Hippocampal formation (tissue), 2 donors: ENCODE results near the gene PRKG1.
A peak's percentile ranks its signal among the peaks of the same experiment; 100 is the strongest.
"Not testable (repeated sequence)": the region's sequence is repeated elsewhere in the genome, so short reads cannot be mapped to it uniquely, and the experiment has no call there.

ENCODE experiments used
- DNase-seq, 2 donors: peaks; one replicate each; lab custom pipeline; 2025; lab: John Stamatoyannopoulos, UW

Gene PRKG1

DNA sequence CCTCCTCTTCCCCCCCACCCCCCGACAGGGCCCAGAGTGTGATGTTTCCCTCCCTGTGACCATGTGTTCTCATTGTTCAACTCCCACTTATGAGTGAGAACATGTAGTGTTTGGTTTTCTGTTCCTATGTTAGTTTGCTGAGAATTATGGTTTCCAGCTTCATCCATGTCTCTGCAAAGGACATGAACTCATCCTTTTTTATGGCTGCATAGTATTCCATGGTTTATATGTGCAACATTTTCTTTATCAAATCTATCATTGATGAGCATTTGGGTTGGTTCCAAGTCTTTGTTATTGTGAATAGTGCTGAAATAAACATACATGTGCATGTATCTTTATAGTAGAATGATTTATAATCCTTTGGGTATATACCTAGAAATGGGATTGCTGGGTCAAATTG lies 684.6 kb downstream of the PRKG1 start:
- not testable (repeated sequence) for DNase-seq

DNA sequence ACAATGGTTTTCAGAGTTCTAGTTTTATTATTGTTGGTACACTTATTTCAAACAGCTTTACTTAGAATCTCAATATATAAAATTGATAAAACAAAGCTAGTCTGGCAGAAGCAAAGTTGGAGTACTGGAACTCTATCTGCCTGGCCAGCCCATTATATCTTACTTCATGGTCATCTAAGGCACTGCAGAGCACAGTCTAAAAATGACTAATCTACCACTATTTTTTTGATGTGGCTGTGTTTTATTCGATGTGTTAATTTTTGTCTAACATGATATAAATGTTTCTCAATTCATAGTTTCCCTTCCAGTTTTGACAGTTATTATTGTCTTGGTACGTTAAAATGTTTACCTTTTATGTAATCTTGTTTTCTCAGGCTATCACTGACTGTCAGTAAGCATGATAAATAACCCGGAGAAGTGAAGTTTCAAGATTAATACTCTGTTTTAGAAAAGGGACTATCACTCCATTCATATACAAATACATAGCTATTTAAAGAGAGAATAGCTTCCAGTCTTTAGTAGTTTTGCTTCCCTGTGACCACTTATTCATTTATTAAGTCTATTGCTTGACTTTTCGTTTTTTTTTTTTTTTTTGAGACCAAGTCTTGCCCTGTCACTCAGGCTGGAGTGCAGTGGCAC lies 685.7 kb downstream of the PRKG1 start:
- DNase-seq, result no peak

DNA sequence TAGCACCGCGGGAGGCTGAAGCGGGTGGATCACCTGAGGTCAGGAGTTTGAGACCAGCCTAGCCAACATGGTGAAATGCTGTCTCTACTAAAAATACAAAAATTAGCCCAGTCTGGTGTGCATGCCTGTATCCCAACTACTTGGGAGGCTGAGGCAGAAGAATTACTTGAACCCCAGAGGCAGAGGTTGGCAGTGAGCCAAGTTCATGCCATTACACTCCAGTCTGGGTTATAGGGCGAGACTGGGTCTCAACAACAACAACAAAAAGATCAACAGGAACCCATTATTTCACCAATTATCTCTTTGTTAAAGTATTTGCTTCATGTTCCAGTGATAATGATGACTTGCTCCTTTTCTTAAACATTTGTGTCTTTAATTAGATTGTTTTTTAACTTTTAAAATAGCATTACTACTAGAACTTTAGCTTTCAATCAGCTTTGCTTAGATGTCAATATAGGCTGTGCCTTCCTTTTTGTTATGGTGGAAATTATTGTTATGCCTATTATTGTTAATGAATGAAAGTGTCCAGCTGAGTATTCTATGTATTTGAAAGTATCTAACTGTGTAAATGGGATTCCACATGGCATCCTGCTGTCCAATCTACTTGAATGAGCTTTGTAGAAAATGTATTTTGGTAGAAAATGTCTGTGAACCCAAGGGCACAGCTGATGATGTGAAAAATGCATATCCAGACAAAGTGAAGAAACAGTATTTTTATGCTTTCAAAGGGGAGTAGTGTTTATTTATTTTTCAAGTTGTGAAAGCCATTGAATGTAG lies 686.8 kb downstream of the PRKG1 start:
- DNase-seq, result no peak

DNA sequence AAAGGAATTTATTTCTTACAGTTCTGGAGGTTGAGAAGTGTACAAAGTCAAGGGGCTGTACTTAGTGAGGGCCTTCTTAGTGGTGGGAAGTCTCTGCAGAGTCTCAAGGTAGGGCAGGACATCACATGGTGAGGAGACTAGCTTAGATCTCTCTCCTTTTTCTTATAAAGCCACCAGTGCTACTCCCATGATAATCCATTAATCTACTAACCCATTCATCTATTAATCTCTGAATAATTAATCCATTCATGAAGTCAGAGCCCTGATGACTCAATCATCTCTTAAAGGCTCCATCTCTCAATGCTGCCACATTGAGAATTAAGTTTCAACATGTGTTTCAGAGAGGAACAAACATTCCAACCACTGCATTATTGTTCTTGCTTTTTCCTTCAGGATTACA lies 689.5 kb downstream of the PRKG1 start:
- no peak for DNase-seq

DNA sequence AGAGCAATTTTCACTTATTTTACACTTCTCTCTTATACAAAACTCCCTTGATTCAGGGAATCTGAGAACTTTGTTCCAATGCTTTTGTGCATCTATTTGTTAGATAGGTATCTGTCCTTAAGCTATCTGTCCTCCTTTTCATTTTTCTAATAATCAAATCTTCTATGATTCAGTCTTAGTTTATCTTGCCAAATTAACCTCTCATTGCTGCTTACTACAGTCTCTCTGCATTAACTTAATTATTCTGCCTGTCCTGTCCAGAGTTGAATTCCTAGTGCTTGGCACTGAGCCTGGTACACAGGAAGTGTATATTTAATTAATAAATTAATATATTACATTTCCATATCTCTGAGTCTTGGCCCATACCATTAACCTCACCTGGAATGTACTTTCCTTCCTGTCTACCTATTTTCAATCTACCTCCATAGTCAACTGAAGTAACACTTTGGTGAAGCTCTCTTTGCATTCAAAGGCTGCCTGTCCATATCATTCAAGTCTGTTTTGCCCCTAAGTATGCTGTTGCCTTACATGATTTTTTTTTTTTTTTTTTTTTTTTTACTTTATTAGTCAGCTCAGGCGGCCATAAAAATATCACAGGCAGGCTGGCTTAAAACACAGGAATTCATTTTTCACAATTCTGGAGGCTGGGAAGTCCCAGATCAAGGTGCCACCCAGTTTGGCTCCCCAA lies 691.1 kb downstream of the PRKG1 start:
- DNase-seq, result no peak

DNA sequence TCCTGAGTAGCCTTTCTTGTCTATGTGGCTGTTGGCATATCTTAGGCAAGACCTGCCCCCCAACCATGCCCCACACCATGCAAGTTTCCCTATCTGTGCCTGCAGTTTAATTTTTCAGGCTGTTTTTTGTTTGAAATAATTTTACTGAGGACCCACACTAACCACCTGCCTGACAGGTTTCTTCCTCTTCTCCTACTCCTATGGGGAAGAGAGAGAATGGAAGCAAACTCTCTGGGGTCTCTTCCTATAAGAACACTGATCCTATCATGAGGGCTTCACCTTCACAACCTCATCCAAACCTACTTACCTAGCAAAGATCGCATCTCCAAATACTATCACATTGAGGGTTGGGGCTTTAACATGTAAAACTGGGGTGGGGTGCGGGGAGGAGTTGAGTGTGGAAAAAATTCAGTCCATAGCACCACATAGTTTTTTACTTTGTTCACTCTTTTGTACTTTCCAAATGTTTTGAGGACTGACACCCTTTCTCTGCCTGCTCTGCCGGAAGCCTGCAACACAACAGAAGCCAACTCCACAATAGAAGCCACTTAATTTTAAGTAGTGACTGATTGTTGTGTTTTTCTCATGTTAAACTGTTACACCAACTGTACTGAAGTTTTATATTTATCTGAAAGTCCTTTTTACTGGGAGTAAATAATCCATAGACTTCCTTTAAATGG lies 692.3 kb downstream of the PRKG1 start:
- DNase-seq, result no peak

DNA sequence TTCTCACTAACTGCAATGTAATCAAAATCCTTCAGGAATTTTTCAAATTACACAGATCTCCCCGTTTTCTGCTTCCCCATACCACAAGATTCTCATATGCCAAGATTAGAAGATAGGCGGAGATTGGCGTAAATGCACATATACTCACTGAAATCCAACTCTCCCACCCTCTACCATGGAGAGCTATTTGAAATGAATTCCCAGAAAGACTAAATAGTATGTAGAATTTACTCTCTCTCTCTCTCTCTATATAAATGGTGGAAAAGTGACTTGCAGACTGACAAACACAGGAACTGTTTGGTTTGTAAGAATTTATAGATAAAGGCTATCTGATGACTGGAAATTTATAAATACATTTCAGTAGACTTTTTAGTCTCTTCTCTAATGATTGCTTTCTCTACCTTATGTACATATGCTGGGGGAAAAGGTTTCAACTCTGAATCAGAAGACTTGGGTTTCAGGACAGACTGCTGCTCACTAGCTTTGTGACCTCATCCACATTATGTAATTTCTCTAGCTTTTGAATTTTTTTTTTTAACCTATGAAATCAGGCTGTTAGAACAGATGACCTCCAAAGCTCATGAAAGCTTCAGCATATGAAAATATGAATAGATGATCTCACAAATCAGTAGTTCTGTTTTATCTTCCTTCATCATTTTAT lies 692.9 kb downstream of the PRKG1 start:
- DNase-seq, result no peak

DNA sequence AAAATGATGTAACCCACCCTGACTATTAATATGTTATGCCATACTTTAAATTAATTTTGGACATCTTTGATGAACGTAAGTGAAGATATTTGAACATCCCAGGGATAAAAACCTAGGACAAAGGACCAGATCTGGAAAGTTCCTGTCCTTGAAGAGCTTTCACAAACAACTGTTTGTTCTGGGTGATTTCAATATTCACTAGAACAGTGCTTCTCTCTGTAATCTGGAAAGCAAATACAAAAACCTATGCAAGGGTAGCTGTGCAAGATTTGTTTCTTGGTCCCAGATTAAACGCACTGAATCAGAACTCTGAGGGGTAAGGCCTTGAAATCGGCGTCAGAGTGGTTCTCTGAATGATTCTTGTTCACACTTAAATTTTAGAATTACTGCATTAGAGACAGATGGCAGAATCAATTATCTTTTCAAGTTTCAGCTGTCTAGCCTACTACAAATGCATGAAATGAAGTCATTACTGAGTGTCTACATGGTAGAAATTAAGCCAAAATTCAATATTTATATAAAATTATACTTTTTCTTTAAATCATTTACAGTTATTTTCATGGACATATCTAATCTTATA lies 694.7 kb downstream of the PRKG1 start:
- DNase-seq, result peak in 1 of 2 donors; percentile 53

DNA sequence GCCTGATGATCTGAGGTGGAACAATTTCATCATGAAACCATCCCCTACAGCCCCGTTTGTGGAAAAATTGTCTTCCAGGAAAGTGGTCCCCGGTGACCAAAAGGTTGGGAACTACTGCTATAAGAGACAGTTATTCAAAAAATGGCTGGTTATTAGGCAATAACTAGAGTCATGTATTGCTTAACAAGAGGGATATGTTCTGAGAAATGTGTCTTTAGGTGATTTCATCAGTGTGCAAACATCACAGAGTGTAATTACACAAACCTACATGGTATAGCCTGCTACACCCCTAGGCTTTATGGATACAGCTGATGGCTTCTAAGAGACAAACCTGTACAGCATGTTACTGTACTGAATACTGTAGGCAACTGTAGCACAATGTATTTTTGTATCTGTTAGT lies 696.4 kb downstream of the PRKG1 start:
- DNase-seq, result no peak

DNA sequence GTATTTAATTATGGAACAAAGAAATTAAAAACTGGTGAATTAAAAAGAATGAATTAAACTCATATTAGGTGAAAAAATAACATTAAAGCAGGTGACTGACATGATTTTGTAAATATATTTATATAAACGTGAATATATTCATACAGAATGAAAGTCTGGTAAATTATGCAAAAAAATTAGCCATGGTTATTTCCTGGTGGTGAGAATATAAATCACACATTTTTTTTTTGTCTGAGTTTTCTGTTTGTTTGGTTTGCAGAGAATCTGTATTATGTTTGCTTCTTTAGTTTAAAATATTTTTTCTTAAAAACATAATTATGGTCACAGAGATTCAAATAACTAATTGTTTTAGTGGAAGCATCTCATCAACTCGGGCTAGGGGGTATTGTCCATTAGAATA lies 698.1 kb downstream of the PRKG1 start:
- no peak for DNase-seq

DNA sequence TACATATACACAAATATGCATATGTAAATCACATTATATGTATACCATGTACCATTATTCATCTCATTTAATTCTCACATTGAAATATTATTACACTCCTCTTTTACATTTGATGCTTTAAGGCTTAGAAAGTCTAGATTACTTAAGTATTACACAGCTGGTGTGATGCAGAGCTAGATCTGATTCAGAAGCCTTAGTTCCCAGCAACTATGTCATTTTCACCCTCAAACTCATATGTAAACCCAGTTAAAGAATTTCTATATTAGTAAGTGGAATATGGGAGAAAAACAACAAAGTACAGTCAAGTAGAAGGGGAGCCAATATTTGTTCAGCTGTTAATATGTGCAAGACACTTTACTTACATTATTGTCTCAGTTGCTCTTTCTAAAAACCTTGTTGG lies 699.4 kb downstream of the PRKG1 start:
- DNase-seq, result no peak

DNA sequence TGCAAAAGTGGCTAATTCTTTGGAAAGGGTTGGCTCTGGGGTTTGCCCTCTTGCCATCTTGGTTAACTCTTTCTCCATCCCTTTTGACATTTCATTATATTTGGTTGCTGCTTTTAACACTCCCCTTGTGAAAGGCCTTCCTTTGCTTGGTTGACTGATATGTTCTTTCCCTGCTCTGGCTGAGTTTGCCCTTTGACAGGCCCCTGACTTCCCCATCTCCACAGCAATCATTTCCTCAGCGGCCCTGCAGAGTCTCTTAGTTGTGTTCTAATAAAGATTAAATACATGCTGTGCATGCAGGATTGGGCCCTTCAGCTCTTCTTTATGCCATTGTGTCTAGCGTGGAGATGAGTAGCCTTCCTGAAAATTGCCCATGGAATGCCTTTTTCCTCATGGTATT lies 709.7 kb downstream of the PRKG1 start:
- DNase-seq, result no peak

DNA sequence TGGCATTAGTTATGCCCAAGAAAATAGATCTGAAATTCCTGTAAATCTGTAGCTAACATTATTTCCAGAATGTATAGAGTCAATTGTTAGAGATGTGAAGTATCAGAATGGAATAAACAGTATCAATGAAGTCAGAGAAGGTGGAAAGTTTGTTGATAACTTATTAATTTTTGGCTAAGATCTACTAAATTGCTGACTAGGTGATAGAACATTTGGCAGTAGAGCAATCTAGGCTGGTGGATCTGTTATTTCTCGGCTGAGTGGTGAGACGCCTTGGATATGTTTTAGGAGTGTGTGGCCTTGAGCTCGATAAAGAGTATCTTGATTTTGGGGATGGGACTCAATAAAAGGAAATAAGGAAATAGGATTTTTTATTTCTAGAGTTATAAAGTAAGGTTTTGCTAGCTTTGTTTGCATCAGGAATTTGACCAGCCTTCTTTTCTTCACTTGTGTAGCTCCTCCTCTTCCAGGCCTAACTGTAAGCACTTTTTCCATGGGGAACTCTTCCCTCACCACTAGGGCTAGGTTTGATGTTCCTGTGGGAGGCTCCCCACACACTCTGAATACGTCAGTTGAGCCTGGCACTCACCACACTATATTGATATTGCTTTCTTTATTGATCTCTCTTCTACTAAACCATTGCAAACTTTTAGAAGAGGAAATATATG lies 711.9 kb downstream of the PRKG1 start:
- no peak for DNase-seq

DNA sequence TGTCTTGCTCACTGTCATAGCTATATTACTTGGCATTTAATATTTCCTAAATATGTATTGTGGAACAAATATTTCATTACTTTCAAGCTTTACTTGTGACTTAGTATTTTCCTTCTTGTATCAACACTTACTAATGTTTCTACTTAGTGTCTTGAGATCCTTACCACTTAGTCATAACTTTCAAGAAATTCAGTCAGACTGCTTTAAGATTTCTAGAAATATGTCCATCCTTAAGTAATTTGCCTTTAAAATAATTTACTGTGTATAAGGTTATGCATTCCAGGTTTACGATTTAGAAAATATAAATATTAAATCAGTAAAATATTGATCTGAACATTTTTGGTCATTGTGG lies 712.4 kb downstream of the PRKG1 start:
- no peak for DNase-seq

DNA sequence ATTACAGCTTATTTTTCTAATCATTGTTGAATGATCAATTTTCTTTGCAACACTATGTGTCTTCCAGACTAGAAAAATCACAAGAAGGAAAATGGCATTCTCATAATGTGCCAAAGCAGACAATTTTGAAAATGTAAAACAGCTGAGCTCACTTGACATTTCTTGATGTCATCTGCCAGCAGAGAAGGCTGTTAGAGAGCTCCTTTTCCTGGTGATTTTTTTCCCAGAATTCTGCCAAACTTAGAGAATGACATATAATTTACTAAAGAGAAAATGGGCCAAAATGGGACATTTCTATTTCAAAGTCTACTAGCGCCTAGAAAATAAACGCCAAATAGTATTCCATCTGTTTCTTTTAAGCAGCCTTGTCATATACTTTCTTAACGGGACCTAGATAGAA lies 714.0 kb downstream of the PRKG1 start:
- DNase-seq, result no peak

DNA sequence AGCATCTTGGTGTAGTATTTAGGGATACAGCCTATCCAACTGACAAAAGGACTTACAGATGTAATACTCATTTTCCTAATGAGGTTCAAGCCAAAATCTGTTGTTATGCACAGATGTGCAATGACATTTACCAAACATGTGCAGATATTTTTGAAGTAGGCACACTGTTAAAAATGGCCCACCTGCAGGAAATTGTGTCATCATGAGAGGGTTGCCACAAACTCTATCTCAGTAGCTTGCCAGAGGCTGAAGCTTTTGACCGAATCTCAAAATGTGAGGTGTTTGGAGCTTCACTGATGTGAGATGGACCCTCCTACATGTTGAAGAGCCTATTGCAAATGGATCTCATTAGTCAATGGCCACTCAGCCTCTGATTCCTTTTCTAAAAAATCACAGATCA lies 714.8 kb downstream of the PRKG1 start:
- DNase-seq, result no peak

DNA sequence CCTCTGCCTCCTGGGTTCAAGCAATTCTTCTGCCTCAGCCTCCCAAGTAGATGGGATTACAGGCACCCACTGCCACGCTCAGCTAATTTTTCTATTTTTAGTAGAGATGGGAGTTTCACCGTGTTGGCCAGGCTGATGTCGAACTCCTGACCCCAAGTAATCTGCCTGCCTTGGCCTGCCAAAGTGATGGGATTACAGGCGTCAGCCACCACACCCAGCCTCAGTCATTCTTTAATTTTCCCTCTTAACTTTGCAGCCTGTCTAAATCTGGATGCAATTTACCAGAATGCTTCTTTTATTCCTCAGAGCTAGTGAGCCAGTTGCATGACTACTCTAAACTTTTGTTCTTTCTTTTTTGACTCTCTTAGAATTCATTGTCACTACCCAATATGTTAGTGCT lies 715.6 kb downstream of the PRKG1 start:
- no peak for DNase-seq

DNA sequence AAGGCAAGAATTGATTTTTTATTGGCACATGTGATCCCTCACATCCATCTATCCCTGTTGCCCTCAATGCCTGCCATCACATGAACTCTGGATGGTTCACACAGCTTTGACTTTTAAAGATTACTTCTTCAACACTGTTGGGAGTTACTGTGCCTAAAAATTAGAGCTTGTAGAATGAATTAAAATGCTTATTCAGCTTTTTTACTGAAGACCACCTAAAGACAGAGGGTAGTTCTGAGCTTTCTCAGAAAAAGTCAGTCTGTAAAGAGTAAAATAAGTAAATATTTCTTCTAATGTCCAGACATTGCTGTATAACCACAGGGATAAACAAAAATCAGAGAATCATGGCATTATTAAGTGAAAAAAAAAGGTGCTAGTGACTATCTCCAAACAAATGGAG lies 718.4 kb downstream of the PRKG1 start:
- no peak for DNase-seq

DNA sequence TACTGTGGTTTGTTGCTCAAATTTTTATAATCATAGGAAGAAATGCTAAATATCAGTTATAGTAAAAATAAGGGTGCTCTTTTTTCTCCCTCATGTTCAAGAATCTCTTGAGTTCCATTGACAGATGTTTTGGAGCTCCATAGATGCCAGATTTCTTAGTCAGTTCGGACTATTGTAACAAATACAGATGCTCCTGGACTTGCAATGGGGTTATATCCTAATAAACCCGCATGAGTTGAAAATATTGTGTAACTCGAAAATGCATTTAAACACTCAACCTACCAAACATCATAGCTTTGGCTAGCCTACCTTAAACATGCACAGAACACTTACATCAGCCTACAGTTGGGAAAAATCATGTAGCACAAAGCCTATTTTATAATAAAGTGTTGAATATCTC lies 725.8 kb downstream of the PRKG1 start:
- DNase-seq, result no peak

DNA sequence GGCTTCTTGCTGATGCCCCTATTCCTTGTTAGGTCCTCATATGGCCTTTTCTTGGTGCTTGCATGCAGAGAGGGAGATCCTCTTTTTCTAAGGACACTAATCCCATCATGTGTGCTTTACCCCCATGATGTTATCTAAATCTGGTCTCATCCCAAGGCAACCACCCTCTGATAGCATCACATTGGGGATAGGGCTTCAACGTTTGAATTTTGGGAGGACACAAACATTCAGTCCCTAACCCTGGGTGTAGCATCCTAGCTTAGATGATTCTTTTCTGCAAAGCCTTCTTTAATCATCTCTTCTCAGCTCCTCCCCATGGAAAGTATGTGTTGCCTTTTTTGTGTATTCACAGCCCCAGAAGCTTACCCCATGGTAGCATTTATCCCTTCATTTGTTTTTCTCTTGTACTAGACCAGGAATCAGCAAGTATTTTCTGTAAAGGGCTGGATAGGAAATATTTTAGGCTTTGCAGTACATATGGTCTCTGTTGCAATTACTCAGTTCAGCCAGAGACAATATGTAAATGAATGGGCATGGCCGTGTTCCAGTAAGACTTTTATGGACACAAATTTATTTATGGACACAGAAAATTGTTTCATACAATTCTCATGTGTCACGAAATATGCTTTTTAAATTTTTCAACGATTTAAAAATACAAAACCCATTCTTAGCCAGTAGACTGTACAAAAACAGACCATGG lies 726.6 kb downstream of the PRKG1 start:
- peak in 1 of 2 donors; percentile 10 for DNase-seq

DNA sequence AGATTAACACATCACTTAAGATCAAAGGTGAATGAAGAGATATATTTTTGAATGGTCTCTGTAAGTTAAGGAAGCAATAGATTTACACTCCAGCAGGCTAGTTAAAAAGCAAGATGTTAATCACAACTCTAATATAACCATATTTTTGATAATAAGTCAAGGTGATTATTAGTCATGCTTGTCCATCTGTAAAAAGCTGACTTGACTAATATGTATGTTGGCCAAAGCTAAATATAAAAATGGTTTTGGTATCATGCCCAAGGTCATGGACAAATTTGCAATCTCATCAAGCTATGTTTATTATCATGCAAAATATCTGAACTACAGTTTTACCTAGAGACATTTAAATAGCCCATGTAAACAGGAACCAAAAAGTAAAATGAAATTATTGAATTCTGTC lies 727.7 kb downstream of the PRKG1 start:
- DNase-seq, result no peak
